ENCODE data around the gene PGS1. TPM values are rescaled to one million over a fixed set of nuclear protein-coding genes. Genes with fewer than 3 reads are reported as not detected.

Gene PGS1
- polyA plus RNA-seq, 2 donors: 13.9 to 14.2 TPM

- no peaks in the 10 kb centered on the region for H3K9me3 ChIP-seq (ENCODE audit: control insufficient read depth in 2 of 2, insufficient read depth in 1 of 2, low read depth in 1 of 2, low read length in 1 of 2)
- 78 to 79% methylated on average over 24 of the region's 24 CpGs for WGBS, 2 donors
- peaks cover 0 to 3% of the 10 kb centered on the region in 2 donors for H3K4me1 ChIP-seq (ENCODE audit: control insufficient read depth in 2 of 2, insufficient read depth in 2 of 2, low read length in 1 of 2)
- H3K27me3 ChIP-seq (ENCODE audit: control insufficient read depth in 1 of 2, insufficient read depth in 2 of 2, low read length in 2 of 2): no peaks in the 10 kb centered on the region
- no peak overlapping the region for H3K27ac ChIP-seq (ENCODE audit: low read depth in 2 of 2, low read length in 1 of 2)
- peaks cover 11 to 45% of the 10 kb centered on the region in 2 donors for H3K36me3 ChIP-seq (ENCODE audit: control insufficient read depth in 2 of 2, insufficient read depth in 2 of 2, low read length in 1 of 2)
- H3K4me3 ChIP-seq (ENCODE audit: low read depth in 1 of 2, low read length in 2 of 2): no peak overlapping the region
These were observed 43.3 kb downstream of the PGS1 start for GRCh38 chr17:78421534-78422266.

- Histone ChIP-seq H3K4me1 (ENCODE audit: control insufficient read depth in 2 of 2, insufficient read depth in 2 of 2, low read length in 1 of 2) (peaks cover 0 to 3% of the 10 kb centered on the region in 2 donors), H3K4me3 (ENCODE audit: low read depth in 1 of 2, low read length in 2 of 2) (no peak overlapping the region), H3K27ac (ENCODE audit: low read depth in 2 of 2, low read length in 1 of 2) (no peak overlapping the region), H3K9me3 (ENCODE audit: control insufficient read depth in 2 of 2, insufficient read depth in 1 of 2, low read depth in 1 of 2, low read length in 1 of 2) (no peaks in the 10 kb centered on the region), H3K36me3 (ENCODE audit: control insufficient read depth in 2 of 2, insufficient read depth in 2 of 2, low read length in 1 of 2) (peaks cover 14 to 45% of the 10 kb centered on the region in 2 donors), H3K27me3 (ENCODE audit: control insufficient read depth in 1 of 2, insufficient read depth in 2 of 2, low read length in 2 of 2) (no peaks in the 10 kb centered on the region)
- 74 to 77% methylated on average over 8 of the region's 8 CpGs for WGBS, 2 donors
These were observed 43.8 kb downstream of the PGS1 start for GRCh38 chr17:78422267-78422605.

- peaks cover 1% of the 10 kb centered on the region in 2 donors for H3K4me1 ChIP-seq (ENCODE audit: control insufficient read depth in 2 of 2, insufficient read depth in 2 of 2, low read length in 1 of 2)
- H3K4me3 ChIP-seq (ENCODE audit: low read depth in 1 of 2, low read length in 2 of 2): no peak overlapping the region
- no peaks in the 10 kb centered on the region for H3K9me3 ChIP-seq (ENCODE audit: control insufficient read depth in 2 of 2, insufficient read depth in 1 of 2, low read depth in 1 of 2, low read length in 1 of 2)
- peaks cover 14 to 42% of the 10 kb centered on the region in 2 donors for H3K36me3 ChIP-seq (ENCODE audit: control insufficient read depth in 2 of 2, insufficient read depth in 2 of 2, low read length in 1 of 2)
- WGBS, 2 donors: 78 to 79% methylated on average over 20 of the region's 20 CpGs
- no peaks in the 10 kb centered on the region for H3K27me3 ChIP-seq (ENCODE audit: control insufficient read depth in 1 of 2, insufficient read depth in 2 of 2, low read length in 2 of 2)
- H3K27ac ChIP-seq (ENCODE audit: low read depth in 2 of 2, low read length in 1 of 2): no peak overlapping the region
These were observed 44.6 kb downstream of the PGS1 start for GRCh38 chr17:78422872-78423588.

- Histone ChIP-seq H3K27me3 (ENCODE audit: control insufficient read depth in 1 of 2, insufficient read depth in 2 of 2, low read length in 2 of 2) (no peaks in the 10 kb centered on the region), H3K4me3 (ENCODE audit: low read depth in 1 of 2, low read length in 2 of 2) (no peak overlapping the region), H3K27ac (ENCODE audit: low read depth in 2 of 2, low read length in 1 of 2) (no peak overlapping the region), H3K36me3 (ENCODE audit: control insufficient read depth in 2 of 2, insufficient read depth in 2 of 2, low read length in 1 of 2) (peaks cover 14 to 44% of the 10 kb centered on the region in 2 donors), H3K4me1 (ENCODE audit: control insufficient read depth in 2 of 2, insufficient read depth in 2 of 2, low read length in 1 of 2) (peaks cover 5 to 9% of the 10 kb centered on the region in 2 donors), H3K9me3 (ENCODE audit: control insufficient read depth in 2 of 2, insufficient read depth in 1 of 2, low read depth in 1 of 2, low read length in 1 of 2) (no peaks in the 10 kb centered on the region)
- 59 to 73% methylated on average over 18 of the region's 18 CpGs for WGBS, 2 donors
These were observed 45.7 kb downstream of the PGS1 start for GRCh38 chr17:78423961-78424675.

GRCh38 chr17:78425429-78425828 lies 47.0 kb downstream of the PGS1 start:
- Histone ChIP-seq H3K27ac (ENCODE audit: low read depth in 2 of 2, low read length in 1 of 2) (no peak overlapping the region), H3K4me1 (ENCODE audit: control insufficient read depth in 2 of 2, insufficient read depth in 2 of 2, low read length in 1 of 2) (peaks cover 5 to 13% of the 10 kb centered on the region in 2 donors), H3K9me3 (ENCODE audit: control insufficient read depth in 2 of 2, insufficient read depth in 1 of 2, low read depth in 1 of 2, low read length in 1 of 2) (no peaks in the 10 kb centered on the region), H3K36me3 (ENCODE audit: control insufficient read depth in 2 of 2, insufficient read depth in 2 of 2, low read length in 1 of 2) (peaks cover 5 to 38% of the 10 kb centered on the region in 2 donors), H3K4me3 (ENCODE audit: low read depth in 1 of 2, low read length in 2 of 2) (no peak overlapping the region), H3K27me3 (ENCODE audit: control insufficient read depth in 1 of 2, insufficient read depth in 2 of 2, low read length in 2 of 2) (no peaks in the 10 kb centered on the region)
- 91 to 92% methylated on average over 17 of the region's 17 CpGs for WGBS, 2 donors

- WGBS, 2 donors: 92 to 94% methylated on average over 22 of the region's 22 CpGs
- no peaks in the 10 kb centered on the region for H3K27me3 ChIP-seq (ENCODE audit: control insufficient read depth in 1 of 2, insufficient read depth in 2 of 2, low read length in 2 of 2)
- H3K4me1 ChIP-seq (ENCODE audit: control insufficient read depth in 2 of 2, insufficient read depth in 2 of 2, low read length in 1 of 2): peaks cover 5 to 13% of the 10 kb centered on the region in 2 donors
- H3K36me3 ChIP-seq (ENCODE audit: control insufficient read depth in 2 of 2, insufficient read depth in 2 of 2, low read length in 1 of 2): peaks cover 5 to 34% of the 10 kb centered on the region in 2 donors
- no peak overlapping the region for H3K4me3 ChIP-seq (ENCODE audit: low read depth in 1 of 2, low read length in 2 of 2)
- no peaks in the 10 kb centered on the region for H3K9me3 ChIP-seq (ENCODE audit: control insufficient read depth in 2 of 2, insufficient read depth in 1 of 2, low read depth in 1 of 2, low read length in 1 of 2)
- no peak overlapping the region for H3K27ac ChIP-seq (ENCODE audit: low read depth in 2 of 2, low read length in 1 of 2)
These were observed 47.9 kb downstream of the PGS1 start for GRCh38 chr17:78426293-78426879.

GRCh38 chr17:78427140-78427539 lies 48.7 kb downstream of the PGS1 start:
- no peak overlapping the region for H3K27ac ChIP-seq (ENCODE audit: low read depth in 2 of 2, low read length in 1 of 2)
- peaks cover 5 to 30% of the 10 kb centered on the region in 2 donors for H3K36me3 ChIP-seq (ENCODE audit: control insufficient read depth in 2 of 2, insufficient read depth in 2 of 2, low read length in 1 of 2)
- H3K27me3 ChIP-seq (ENCODE audit: control insufficient read depth in 1 of 2, insufficient read depth in 2 of 2, low read length in 2 of 2): no peaks in the 10 kb centered on the region
- H3K4me3 ChIP-seq (ENCODE audit: low read depth in 1 of 2, low read length in 2 of 2): no peak overlapping the region
- H3K4me1 ChIP-seq (ENCODE audit: control insufficient read depth in 2 of 2, insufficient read depth in 2 of 2, low read length in 1 of 2): peaks cover 5 to 16% of the 10 kb centered on the region in 2 donors
- WGBS, 2 donors: 90 to 91% methylated on average over 11 of the region's 11 CpGs
- H3K9me3 ChIP-seq (ENCODE audit: control insufficient read depth in 2 of 2, insufficient read depth in 1 of 2, low read depth in 1 of 2, low read length in 1 of 2): no peaks in the 10 kb centered on the region

GRCh38 chr17:78428025-78428575 lies 49.7 kb downstream of the PGS1 start:
- Histone ChIP-seq H3K4me1 (ENCODE audit: control insufficient read depth in 2 of 2, insufficient read depth in 2 of 2, low read length in 1 of 2) (peaks cover 9 to 16% of the 10 kb centered on the region in 2 donors), H3K27me3 (ENCODE audit: control insufficient read depth in 1 of 2, insufficient read depth in 2 of 2, low read length in 2 of 2) (no peaks in the 10 kb centered on the region), H3K27ac (ENCODE audit: low read depth in 2 of 2, low read length in 1 of 2) (peak overlapping the region in 1 of 2 donors; percentile 39), H3K4me3 (ENCODE audit: low read depth in 1 of 2, low read length in 2 of 2) (no peak overlapping the region), H3K36me3 (ENCODE audit: control insufficient read depth in 2 of 2, insufficient read depth in 2 of 2, low read length in 1 of 2) (peaks cover 5 to 30% of the 10 kb centered on the region in 2 donors), H3K9me3 (ENCODE audit: control insufficient read depth in 2 of 2, insufficient read depth in 1 of 2, low read depth in 1 of 2, low read length in 1 of 2) (no peaks in the 10 kb centered on the region)
- 56 to 73% methylated on average over 20 of the region's 20 CpGs for WGBS, 2 donors

All from esophagus (tissue), 2 donors.